Activated T-cell treated with anti-CD3 and anti-CD28 coated beads, Interleukin-2, amount 50 U/mL, for 48 hours (primary cell): ENCODE data around the gene FBXW11.
A peak's percentile ranks its signal among the peaks of the same experiment; 100 is the strongest.
"Not testable (repeated sequence)": the region's sequence is repeated elsewhere in the genome, so short reads cannot be mapped to it uniquely, and the experiment has no call there.

ENCODE experiments used
- DNase-seq, 2 experiments: peaks; one replicate each; pipeline ENCODE4 v3.0.0-alpha.2; 2020

The FBXW11 gene

GRCh38 chr5:171951218-171951617 lies 55.2 kb downstream of the FBXW11 start:
- no peak for DNase-seq

- no peak for DNase-seq
Observed at GRCh38 chr5:171946000-171946781, 60.2 kb downstream of the FBXW11 start.

GRCh38 chr5:171945476-171945875 lies 61.0 kb downstream of the FBXW11 start:
- DNase-seq = no peak

DNA sequence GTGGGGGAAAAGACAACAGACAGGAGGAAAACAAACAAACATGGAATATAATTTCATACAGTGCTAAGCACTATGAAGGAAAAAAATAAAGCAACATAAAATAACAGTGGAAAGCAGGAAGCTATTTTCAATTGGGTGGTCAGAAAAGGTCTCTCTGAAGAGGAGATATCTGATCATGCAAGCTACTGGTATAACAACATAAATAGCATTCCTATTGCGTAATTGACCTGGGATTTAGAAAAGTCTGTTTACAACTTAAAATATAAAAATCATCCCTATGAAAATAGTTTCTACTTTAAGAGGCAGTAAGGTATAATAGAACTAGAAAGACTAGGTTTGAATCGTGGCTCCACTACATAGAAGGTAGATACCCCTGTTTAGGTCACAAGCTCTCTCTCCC lies 61.4 kb downstream of the FBXW11 start:
- no peak for DNase-seq

GRCh38 chr5:171942112-171942516 lies 64.3 kb downstream of the FBXW11 start:
- not testable (repeated sequence) for DNase-seq

- DNase-seq = not testable (repeated sequence)
Observed at GRCh38 chr5:171941675-171942074, 64.8 kb downstream of the FBXW11 start.

DNA sequence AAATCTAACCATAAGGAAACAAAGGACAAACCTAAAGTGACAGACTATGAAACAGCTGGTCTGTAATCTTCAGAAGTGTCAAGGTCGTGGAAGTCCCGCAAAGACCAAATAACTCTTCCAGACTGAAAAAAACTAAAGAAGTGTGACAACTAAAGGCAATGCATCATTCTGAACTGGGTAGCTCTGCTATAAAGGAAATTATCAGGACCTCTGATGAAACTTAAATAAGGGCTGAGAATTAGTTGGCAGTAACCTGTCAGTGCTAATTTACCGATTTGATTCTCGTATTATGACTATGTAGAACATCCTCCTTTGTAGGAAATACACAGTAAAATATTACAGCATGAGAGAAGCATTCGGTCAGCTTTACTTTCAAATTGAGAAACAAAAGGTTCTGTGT lies 65.2 kb downstream of the FBXW11 start:
- not testable (repeated sequence) for DNase-seq

DNA sequence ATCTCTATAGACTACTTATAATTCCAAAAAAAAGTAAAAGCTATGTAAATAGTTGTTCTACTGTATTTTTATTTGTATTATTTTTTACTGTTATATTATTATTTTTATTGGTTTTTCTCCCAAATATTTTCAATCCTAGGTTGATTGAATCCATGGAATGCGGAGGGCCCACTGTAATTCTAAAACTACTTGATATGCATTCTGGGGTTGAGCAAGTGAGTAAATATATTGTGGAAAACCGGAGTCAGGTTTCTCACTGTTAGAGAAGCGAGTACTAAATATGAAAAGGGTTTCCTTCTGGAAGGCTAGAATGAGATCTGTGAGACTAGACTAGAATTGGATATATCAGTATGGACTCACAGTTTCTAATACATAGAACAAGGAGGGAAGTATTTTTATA lies 66.5 kb downstream of the FBXW11 start:
- DNase-seq = no peak

DNA sequence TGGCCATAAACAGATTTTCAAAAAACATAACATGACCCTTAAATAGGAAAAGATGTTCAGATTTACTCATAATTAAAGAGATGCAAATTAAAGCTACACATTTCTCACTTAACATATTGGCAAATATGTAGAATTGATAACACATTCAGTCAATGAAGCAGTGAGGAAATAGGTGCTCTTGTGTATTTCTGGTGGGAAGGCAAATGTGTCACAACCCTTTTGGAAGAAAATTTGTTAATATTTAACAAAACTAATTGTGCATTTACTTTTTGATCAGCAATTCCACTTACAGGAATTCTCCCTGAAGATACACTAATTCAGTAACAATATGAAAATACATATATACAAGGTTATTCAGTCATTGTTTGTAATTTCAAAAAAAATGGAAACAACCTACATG lies 68.1 kb downstream of the FBXW11 start:
- DNase-seq = no peak

- DNase-seq = no peak
Observed at GRCh38 chr5:171937351-171937750, 69.1 kb downstream of the FBXW11 start.

- no peak for DNase-seq
Observed at GRCh38 chr5:171934586-171934985, 71.9 kb downstream of the FBXW11 start.

DNA sequence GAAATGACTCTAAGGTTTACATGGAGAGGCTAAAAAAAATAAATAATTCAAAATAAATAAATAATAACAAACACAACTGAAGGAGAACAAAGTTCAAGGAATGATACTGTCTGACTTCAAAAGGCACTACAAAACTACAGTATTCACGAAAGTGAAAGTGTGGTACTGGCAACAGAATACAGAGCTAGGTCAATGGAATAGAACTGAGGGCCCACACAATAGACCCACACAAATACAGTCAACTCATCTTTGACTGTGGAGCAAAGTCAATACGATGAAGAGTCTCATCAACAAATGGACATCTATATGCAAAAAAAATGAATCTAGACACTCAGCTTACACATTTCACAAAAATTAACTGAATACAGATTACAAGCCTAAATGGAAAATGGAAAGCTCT lies 75.3 kb downstream of the FBXW11 start:
- no peak for DNase-seq

DNA sequence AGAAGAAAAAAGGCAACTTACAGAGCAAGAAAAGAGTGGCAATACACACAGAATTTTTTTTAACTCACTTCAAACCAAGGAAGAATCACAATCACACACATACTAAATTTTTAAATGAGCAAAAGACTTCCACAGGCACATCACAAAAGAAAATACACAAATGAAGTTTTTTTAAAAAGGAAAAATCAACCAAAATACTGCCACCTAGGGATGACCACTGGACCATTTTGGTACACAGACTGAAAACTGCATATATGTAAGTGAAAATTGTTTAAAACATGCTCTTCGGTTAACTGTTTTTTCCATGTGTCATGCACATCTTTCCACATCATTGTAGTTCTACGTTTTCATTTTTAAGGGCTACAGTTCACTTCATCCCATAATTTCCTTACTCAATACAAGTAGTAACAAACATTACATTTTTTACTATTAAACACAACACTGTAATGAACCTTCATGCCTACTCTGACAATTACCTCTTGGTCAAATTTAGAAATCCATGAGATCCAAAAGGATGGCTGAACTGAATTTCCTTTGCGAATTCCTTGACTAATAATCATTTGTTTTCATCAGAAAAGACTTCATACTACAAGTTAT lies 79.0 kb downstream of the FBXW11 start:
- no peak for DNase-seq

DNA sequence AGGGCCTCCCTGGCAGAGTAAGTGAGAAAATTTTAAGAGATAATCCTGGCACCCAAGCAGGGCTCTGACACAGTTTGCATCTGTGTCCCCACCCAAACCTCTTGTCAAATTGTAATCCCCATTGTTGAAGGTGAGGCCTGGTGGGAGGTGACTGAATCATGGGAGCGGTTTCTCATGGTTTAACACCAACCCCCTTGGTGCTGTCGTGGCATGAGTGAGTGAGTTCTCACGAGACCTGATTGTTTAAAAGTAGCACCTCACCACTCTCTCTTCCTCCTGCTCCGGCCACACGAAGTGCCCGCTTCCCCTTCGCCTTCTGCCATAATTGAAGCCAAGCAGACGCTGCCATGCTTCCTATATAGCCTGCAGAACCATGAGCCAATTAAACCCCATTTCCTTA lies 80.1 kb downstream of the FBXW11 start:
- DNase-seq = no peak

GRCh38 chr5:171924493-171925122 lies 81.8 kb downstream of the FBXW11 start:
- DNase-seq = no peak

DNA sequence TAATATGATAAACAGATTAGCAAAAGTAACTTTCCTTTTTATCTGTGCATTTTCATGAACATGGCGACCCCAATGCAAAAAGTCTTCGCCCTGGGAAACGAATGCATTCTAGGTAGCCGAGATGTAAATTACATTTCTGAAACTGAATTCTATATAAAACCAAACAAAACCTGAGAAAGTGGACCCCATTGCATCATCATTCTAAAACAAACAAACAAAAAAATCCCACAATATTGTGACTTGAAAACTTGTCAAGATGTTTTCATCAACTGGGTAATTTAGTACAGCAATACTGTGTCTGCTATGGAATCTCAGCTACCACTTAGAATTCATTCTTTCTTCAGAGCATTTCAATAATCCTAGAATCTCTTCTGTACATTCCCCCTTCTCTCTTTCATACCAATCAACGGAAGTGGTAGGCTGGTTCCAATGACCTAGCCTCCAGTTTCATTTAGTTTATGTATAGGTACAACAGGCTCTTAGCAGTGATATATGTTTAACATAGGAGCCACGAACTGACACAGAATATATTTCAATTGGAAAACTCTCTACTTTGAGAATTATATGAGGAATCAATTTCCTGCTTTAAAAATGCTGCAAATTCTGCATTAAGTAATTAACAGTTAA lies 85.6 kb downstream of the FBXW11 start:
- no peak for DNase-seq

GRCh38 chr5:171915700-171916099 lies 90.7 kb downstream of the FBXW11 start:
- DNase-seq = not testable (repeated sequence)

GRCh38 chr5:171914726-171915338 lies 91.6 kb downstream of the FBXW11 start:
- no peak for DNase-seq

- DNase-seq = no peak
Observed at GRCh38 chr5:171913987-171914273, 92.5 kb downstream of the FBXW11 start.

- no peak for DNase-seq
Observed at GRCh38 chr5:171911152-171911551, 95.3 kb downstream of the FBXW11 start.

GRCh38 chr5:171908638-171909037 lies 97.8 kb downstream of the FBXW11 start:
- no peak for DNase-seq

DNA sequence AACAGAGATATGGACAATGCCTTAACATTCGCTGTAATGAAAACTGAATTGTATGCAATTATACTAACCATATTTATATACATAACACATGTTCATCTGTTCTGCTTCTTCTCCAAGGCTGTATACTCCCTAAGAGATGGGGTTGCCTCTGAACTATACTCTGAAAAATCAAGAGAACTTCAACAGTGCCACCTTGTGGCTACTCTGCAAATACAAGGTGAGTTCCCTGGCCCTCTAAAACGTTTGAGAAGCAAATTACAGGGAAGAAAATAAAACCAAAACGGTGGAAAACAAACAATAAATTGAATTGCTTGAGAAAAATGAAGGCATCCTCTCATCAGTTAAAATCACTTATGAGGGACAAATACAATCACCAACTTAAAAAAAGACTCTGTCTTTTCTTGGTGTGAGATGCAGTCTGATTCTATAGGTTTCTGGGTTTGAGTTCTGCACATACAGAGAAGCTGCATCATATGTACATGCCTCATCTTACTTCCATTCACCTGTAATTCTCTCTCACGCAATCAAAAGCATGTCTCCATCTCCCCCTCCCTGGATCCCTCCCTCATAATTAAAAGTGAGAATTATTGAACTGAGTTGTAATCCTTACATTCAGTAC lies 98.6 kb downstream of the FBXW11 start:
- DNase-seq = peak in 1 of 2 experiments; percentile 49
